Regular cardiac myocyte (primary cell): ENCODE measurements around the gene GNPNAT1. TPM values are rescaled to one million over a fixed set of nuclear protein-coding genes. Genes with fewer than 3 reads are reported as not detected.

ENCODE experiments used
- total RNA-seq: library from RNA; depleted of rRNA; stranded (reverse); fragments of >200 nt; gene quantifications from 2 replicates; pipeline ENCODE4 v1.2.3, GENCODE V29; 2014

Gene GNPNAT1
- 24.0 and 62.9 TPM in 2 replicates for total RNA-seq

GRCh38 chr14:52791223-52792096 lies at the start of gene GNPNAT1:
Gene GNPNAT1 (minus strand): TSS chr14:52791607. CDS start chr14:52784650, 6,957 bp downstream.

GRCh38 chr14:52729925-52730708 lies 61.3 kb downstream of the GNPNAT1 start, which contains the start of gene STYX:
Gene STYX (plus strand): TSS chr14:52730166. CDS start chr14:52730475, 309 bp downstream.

Other genes starting within 250 kb of the GNPNAT1 start
- gene TXNDC16, start 239.1 kb downstream of the GNPNAT1 start, total RNA-seq: 2.1 and 4.5 TPM in 2 replicates
- 0.56 and 0.58 TPM in 2 replicates for gene GPR137C, start 238.8 kb downstream of the GNPNAT1 start, total RNA-seq
- 79.6 and 215 TPM in 2 replicates for gene ERO1A, start 96.0 kb downstream of the GNPNAT1 start, total RNA-seq
- gene PSMC6, start 84.4 kb downstream of the GNPNAT1 start, total RNA-seq: 127 and 128 TPM in 2 replicates
- gene STYX, start 61.4 kb downstream of the GNPNAT1 start, total RNA-seq: 19.4 and 22.6 TPM in 2 replicates
- gene FERMT2, start 159.4 kb upstream of the GNPNAT1 start, total RNA-seq: 132 and 143 TPM in 2 replicates